Neural cell (in vitro differentiated cells): Measurements from ENCODE around the gene EXOC4. TPM values are rescaled to one million over a fixed set of nuclear protein-coding genes. Genes with fewer than 3 reads are reported as not detected.

ENCODE experiments used
- H2AFZ ChIP-seq: fragments of 200-600, 300-800 bp; sonication (generic), shearing (Covaris generic); 2 replicates; pipeline ENCODE4 v1.6.0; 2014; ENCODE audit warnings: low read depth, mild to moderate bottlenecking, antibody characterized with exemption, low read length, moderate library complexity
- H3F3A ChIP-seq: fragments of 200-600 bp; shearing (Covaris generic); 2 replicates; pipeline ENCODE4 v1.6.1; 2016; ENCODE audit warnings: mild to moderate bottlenecking, moderate library complexity, mixed read lengths, antibody characterized with exemption, low read length; ENCODE audit not compliant: insufficient read depth, poor library complexity, severe bottlenecking
- H3K27ac ChIP-seq: fragments of 200-600, 300-800 bp; sonication (generic), shearing (Covaris generic); 2 replicates; pipeline ENCODE4 v1.5.1; 2014; ENCODE audit warnings: mild to moderate bottlenecking, low read length, moderate library complexity
- H3K27me3 ChIP-seq: fragments of 300-800, 200-600 bp; sonication (generic), shearing (Covaris generic); 2 replicates; pipeline ENCODE4 v1.6.0; 2014; ENCODE audit warnings: mild to moderate bottlenecking, low read depth, low read length, moderate library complexity; ENCODE audit not compliant: insufficient read depth
- H3K36me3 ChIP-seq: fragments of 300-800, 200-600 bp; sonication (generic), shearing (Covaris generic); 2 replicates; pipeline ENCODE4 v1.5.1; 2014; ENCODE audit warnings: mild to moderate bottlenecking, antibody characterized with exemption, low read length, moderate library complexity; ENCODE audit not compliant: insufficient read depth
- H3K4me2 ChIP-seq: fragments of 300-800, 200-600 bp; sonication (generic), shearing (Covaris generic); 2 replicates; pipeline ENCODE4 v1.6.0; 2014; ENCODE audit warnings: mild to moderate bottlenecking, low read length
- H3K4me3 ChIP-seq: fragments of 300-800, 200-600 bp; sonication (generic), shearing (Covaris generic); 2 replicates; pipeline ENCODE4 v1.5.1; 2014; ENCODE audit warnings: mild to moderate bottlenecking, low read length, moderate library complexity
- H3K79me2 ChIP-seq: fragments of 200-600 bp; shearing (Covaris generic); replicated peaks from 2 replicates; pipeline ENCODE4 v1.6.0; 2014; ENCODE audit warnings: mild to moderate bottlenecking, low read length, moderate library complexity; ENCODE audit not compliant: insufficient read depth
- H3K9ac ChIP-seq: fragments of 300-800, 200-600 bp; sonication (generic), shearing (Covaris generic); 2 replicates; pipeline ENCODE4 v1.6.1; 2016; ENCODE audit warnings: mild to moderate bottlenecking, low read length, mixed read lengths
- H3K9me2 ChIP-seq: fragments of 200-600 bp; shearing (Covaris generic); 2 replicates; pipeline ENCODE4 v1.6.1; 2016; ENCODE audit warnings: mild to moderate bottlenecking, low read length, mixed read lengths; ENCODE audit not compliant: insufficient read depth
- H3K9me3 ChIP-seq: fragments of 200-600, 300-800 bp; sonication (generic), shearing (Covaris generic); 2 replicates; pipeline ENCODE4 v1.6.1; 2016; ENCODE audit warnings: mild to moderate bottlenecking, mixed run types, low read length, moderate library complexity, mixed read lengths
- H4K20me1 ChIP-seq: fragments of 200-600 bp; shearing (Covaris generic); 2 replicates; pipeline ENCODE4 v1.6.1; 2016; ENCODE audit warnings: mild to moderate bottlenecking, mixed run types; ENCODE audit not compliant: insufficient read depth
- CTCF ChIP-seq: fragments of 450-650 bp; IDR thresholded peaks from 2 replicates; pipeline ENCODE4 v1.5.1; 2014; ENCODE audit warnings: antibody characterized with exemption, mild to moderate bottlenecking, moderate library complexity; ENCODE audit not compliant: poor library complexity, severe bottlenecking
- EP300 ChIP-seq: fragments of 450-650 bp; conservative IDR thresholded peaks from 2 replicates; pipeline ENCODE4 v1.6.1; 2014; ENCODE audit warnings: antibody characterized with exemption, mild to moderate bottlenecking, moderate library complexity; ENCODE audit not compliant: poor library complexity, severe bottlenecking
- EZH2 ChIP-seq: fragments of 200-600, 300-800 bp; shearing (Covaris generic), sonication (generic); IDR thresholded peaks from 2 replicates; pipeline ENCODE4 v1.6.1; 2014; ENCODE audit warnings: antibody characterized with exemption, low read length, borderline replicate concordance, mild to moderate bottlenecking; ENCODE audit not compliant: insufficient read depth, poor library complexity, severe bottlenecking
- MXI1 ChIP-seq: fragments of 450-650 bp; conservative IDR thresholded peaks from 2 replicates; pipeline ENCODE4 v1.6.1; 2014; ENCODE audit warnings: antibody characterized with exemption, mild to moderate bottlenecking; ENCODE audit not compliant: poor library complexity, severe bottlenecking
- POLR2AphosphoS5 ChIP-seq: IDR thresholded peaks from 2 replicates; pipeline ENCODE4 v1.6.1; 2012
- RAD21 ChIP-seq: fragments of 450-650 bp; conservative IDR thresholded peaks from 2 replicates; pipeline ENCODE4 v1.6.1; 2014; ENCODE audit warnings: antibody characterized with exemption, mild to moderate bottlenecking, moderate library complexity
- REST ChIP-seq: IDR thresholded peaks from 2 replicates; pipeline ENCODE4 v1.6.1; 2012; ENCODE audit warnings: borderline replicate concordance
- SMC3 ChIP-seq: fragments of 450-650 bp; conservative IDR thresholded peaks from 2 replicates; pipeline ENCODE4 v1.6.1; 2014; ENCODE audit warnings: antibody characterized with exemption, mild to moderate bottlenecking, moderate library complexity; ENCODE audit not compliant: poor library complexity
- TAF1 ChIP-seq: IDR thresholded peaks from 2 replicates; pipeline ENCODE4 v1.6.1; 2012; ENCODE audit warnings: low read depth
- polyA plus RNA-seq: library from polyadenylated mRNA; depleted of rRNA; stranded (reverse); fragments of >200 nt; gene quantifications from 2 replicates; pipeline ENCODE4 v1.2.3, GENCODE V29; 2014

The EXOC4 gene
- polyA plus RNA-seq, 1 donor from 2014 or later: 36.5 TPM

GRCh38 chr7:133871757-133872156, 618.9 kb downstream of the EXOC4 start:
- no peak overlapping the region for H3K9ac ChIP-seq
- no peaks in the 10 kb centered on the region for H4K20me1 ChIP-seq
- no peak overlapping the region for H3K27ac ChIP-seq
- H3F3A ChIP-seq: no peaks in the 10 kb centered on the region
- no peaks in the 10 kb centered on the region for H3K79me2 ChIP-seq
- no peak overlapping the region for H3K4me3 ChIP-seq
- H2AFZ ChIP-seq: no peak overlapping the region
- TF ChIP-seq TAF1 (no peak), POLR2AphosphoS5 (no peak), RAD21 (no peak), EP300 (no peak), REST (no peak), CTCF (no peak), SMC3 (no peak)
- no peaks in the 10 kb centered on the region for H3K9me3 ChIP-seq
- no peak overlapping the region for H3K4me2 ChIP-seq
- H3K36me3 ChIP-seq: no peaks in the 10 kb centered on the region
- H3K27me3 ChIP-seq: no peaks in the 10 kb centered on the region
- H3K9me2 ChIP-seq: no peaks in the 10 kb centered on the region

- no peaks in the 10 kb centered on the region for H3K79me2 ChIP-seq
- H2AFZ ChIP-seq: no peak overlapping the region
- no peak for TF ChIP-seq RAD21
- TF ChIP-seq MXI1: no peak
- no peak for TF ChIP-seq EP300
- TF ChIP-seq TAF1: no peak
- no peak for TF ChIP-seq POLR2AphosphoS5
- TF ChIP-seq SMC3: no peak
- no peak for TF ChIP-seq REST
- no peak for TF ChIP-seq EZH2
- no peaks in the 10 kb centered on the region for H4K20me1 ChIP-seq
- no peaks in the 10 kb centered on the region for H3K27me3 ChIP-seq
- H3K9me3 ChIP-seq: no peaks in the 10 kb centered on the region
- no peaks in the 10 kb centered on the region for H3K9me2 ChIP-seq
- H3K4me3 ChIP-seq: no peak overlapping the region
- no peaks in the 10 kb centered on the region for H3K36me3 ChIP-seq
- H3F3A ChIP-seq: no peaks in the 10 kb centered on the region
- H3K27ac ChIP-seq: no peak overlapping the region
- no peak overlapping the region for H3K9ac ChIP-seq
- H3K4me2 ChIP-seq: no peak overlapping the region
Measured at GRCh38 chr7:133873187-133873586, 620.3 kb downstream of the EXOC4 start.
